Memory B cell (primary cell): ENCODE results near the gene SOX10.

Source experiments
- ATAC-seq: fragments of 150-1000 bp; cut with Tn5 transposase; 2 replicates; pipeline ENCODE4 v1.10.0; 2021; ENCODE audit warnings: low read depth, mild to moderate bottlenecking, moderate library complexity
- DNase-seq, 2 donors: peaks; one replicate each; pipeline ENCODE4 v3.0.0; 2022; ENCODE audit warnings: low spot score in 2 of 2
- H3K27ac Mint-ChIP-seq: one replicate; pipeline ENCODE4 v1.8.0; 2022; ENCODE audit warnings: mild to moderate bottlenecking, moderate library complexity, mixed read lengths
- H3K27me3 Mint-ChIP-seq: one replicate; pipeline ENCODE4 v1.8.0; 2022; ENCODE audit warnings: mixed read lengths
- H3K36me3 Mint-ChIP-seq: one replicate; pipeline ENCODE4 v1.8.0; 2022; ENCODE audit warnings: mild to moderate bottlenecking, mixed read lengths
- H3K4me1 Mint-ChIP-seq: one replicate; pipeline ENCODE4 v1.8.0; 2022; ENCODE audit warnings: mixed read lengths
- H3K4me3 Mint-ChIP-seq: one replicate; pipeline ENCODE4 v1.8.0; 2022; ENCODE audit warnings: mild to moderate bottlenecking, moderate library complexity, mixed read lengths
- H3K9me3 Mint-ChIP-seq: one replicate; pipeline ENCODE4 v1.8.0; 2022; ENCODE audit warnings: mixed read lengths

SOX10 gene

GRCh38 chr22:37927637-37927936 lies 56.8 kb downstream of the SOX10 start:
- no peaks in the 10 kb centered on the region for H3K9me3 Mint-ChIP-seq
- DNase-seq (no peak), ATAC-seq (no peak)
- H3K27ac Mint-ChIP-seq: no peak overlapping the region
- H3K4me1 Mint-ChIP-seq: peaks cover 8% of the 10 kb centered on the region
- peaks cover 11% of the 10 kb centered on the region for H3K36me3 Mint-ChIP-seq
- H3K4me3 Mint-ChIP-seq: no peak overlapping the region
- H3K27me3 Mint-ChIP-seq: no peaks in the 10 kb centered on the region

DNA sequence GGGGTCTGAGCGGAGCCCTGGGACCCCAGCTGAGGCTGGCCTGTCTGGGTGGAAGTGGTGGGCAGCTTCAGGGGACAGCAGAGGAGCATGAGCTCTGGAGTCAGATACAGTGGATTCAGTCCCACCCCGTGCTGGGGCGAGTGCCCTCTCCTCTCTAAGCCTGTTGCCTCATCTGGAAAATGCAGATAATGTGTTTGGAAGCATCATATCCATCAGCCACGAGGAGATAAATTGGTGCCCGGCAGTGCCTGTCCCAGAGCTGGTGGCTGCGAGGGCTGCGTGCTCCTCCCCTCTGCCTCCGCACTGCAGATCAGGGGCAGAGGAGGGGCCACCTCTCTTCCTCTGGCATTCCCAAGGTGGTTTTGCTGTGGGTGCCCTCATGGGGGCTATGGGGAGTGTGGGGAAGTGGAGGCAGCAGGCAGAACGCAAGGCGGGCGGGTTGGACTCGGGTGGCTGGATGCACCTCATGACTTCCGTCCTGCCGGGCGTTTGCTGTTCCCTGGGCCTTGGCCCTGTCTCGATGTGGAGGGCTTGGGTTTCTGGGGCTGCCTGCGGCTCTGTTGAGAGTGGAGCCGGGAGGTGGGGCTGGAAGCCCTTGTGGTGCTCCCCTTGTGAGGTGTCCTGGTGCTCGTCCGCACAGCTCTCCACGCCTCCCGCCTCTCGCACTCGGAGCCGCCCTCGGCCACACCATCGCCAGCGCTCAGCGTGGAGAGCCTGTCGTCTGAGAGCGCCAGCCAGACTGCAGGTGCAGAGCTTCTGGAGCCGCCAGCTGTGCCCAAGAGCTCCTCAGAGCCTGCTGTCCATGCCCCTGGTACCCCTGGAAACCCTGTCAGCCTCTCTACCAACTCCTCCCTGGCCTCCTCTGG lies 57.4 kb downstream of the SOX10 start:
- H3K4me1 Mint-ChIP-seq: peaks cover 8% of the 10 kb centered on the region
- H3K27me3 Mint-ChIP-seq: no peaks in the 10 kb centered on the region

DNA sequence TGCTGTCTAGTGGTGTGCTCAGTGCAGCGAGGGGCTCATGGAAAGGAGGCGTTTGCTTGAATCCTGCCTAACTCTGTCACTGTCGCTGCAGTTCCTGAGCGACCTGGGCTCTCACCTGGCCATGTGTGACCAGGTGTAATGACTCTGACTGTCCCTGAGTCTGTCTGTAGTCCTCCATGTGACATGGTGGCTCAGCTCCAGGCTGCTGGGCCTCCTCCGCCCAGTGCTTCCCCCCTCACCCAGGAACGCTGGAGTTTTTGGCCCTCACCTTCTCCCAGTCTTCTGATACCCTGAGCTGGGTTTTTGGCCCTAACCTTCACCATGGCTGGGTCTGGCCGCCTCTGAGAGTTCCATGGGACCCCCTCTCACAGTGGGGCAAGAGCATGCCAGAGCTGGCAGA lies 58.0 kb downstream of the SOX10 start:
- no peaks in the 10 kb centered on the region for H3K27me3 Mint-ChIP-seq
- H3K36me3 Mint-ChIP-seq: peaks cover 11% of the 10 kb centered on the region
- ATAC-seq (no peak), DNase-seq (no peak)
- H3K4me1 Mint-ChIP-seq: peaks cover 10% of the 10 kb centered on the region
- no peaks in the 10 kb centered on the region for H3K9me3 Mint-ChIP-seq
- no peak overlapping the region for H3K4me3 Mint-ChIP-seq
- H3K27ac Mint-ChIP-seq: no peak overlapping the region

More for the DNA sequence above, 57.4 kb downstream of the SOX10 start:
- DNase-seq: no peak
- no peak overlapping the region for H3K27ac Mint-ChIP-seq
- H3K4me3 Mint-ChIP-seq: no peak overlapping the region
- ATAC-seq: no peak
- peaks cover 11% of the 10 kb centered on the region for H3K36me3 Mint-ChIP-seq
- H3K9me3 Mint-ChIP-seq: no peaks in the 10 kb centered on the region

DNA sequence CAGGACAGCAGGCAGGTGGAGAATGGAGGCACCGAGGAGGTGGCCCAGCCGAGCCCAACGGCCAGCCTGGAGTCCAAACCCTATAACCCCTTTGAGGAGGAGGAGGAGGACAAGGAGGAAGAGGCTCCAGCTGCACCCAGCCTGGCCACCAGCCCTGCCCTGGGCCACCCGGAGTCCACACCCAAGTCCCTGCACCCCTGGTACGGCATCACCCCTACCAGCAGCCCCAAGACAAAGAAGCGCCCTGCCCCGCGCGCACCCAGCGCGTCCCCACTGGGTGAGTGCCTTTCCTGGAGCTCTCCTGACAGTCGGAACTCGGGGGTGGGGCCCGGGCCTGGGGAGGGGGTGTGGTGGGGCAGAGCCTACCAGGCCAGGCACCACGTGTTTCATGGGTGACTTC lies 58.6 kb downstream of the SOX10 start:
- Mint-ChIP-seq H3K27me3 (no peaks in the 10 kb centered on the region), H3K9me3 (no peaks in the 10 kb centered on the region), H3K4me3 (no peak overlapping the region), H3K27ac (no peak overlapping the region), H3K36me3 (peaks cover 11% of the 10 kb centered on the region), H3K4me1 (peaks cover 10% of the 10 kb centered on the region)
- no peak for ATAC-seq
- no peak for DNase-seq

- no peak overlapping the region for H3K4me3 Mint-ChIP-seq
- no peak overlapping the region for H3K27ac Mint-ChIP-seq
- ATAC-seq: no peak
- no peaks in the 10 kb centered on the region for H3K27me3 Mint-ChIP-seq
- no peak for DNase-seq
- peaks cover 11% of the 10 kb centered on the region for H3K36me3 Mint-ChIP-seq
- peaks cover 6% of the 10 kb centered on the region for H3K4me1 Mint-ChIP-seq
- H3K9me3 Mint-ChIP-seq: no peaks in the 10 kb centered on the region
Measured at GRCh38 chr22:37925330-37925729, 59.0 kb downstream of the SOX10 start.

GRCh38 chr22:37924386-37925065 lies 59.8 kb downstream of the SOX10 start:
- H3K36me3 Mint-ChIP-seq: peaks cover 16% of the 10 kb centered on the region
- no peak for DNase-seq
- no peaks in the 10 kb centered on the region for H3K27me3 Mint-ChIP-seq
- H3K27ac Mint-ChIP-seq: no peak overlapping the region
- H3K4me3 Mint-ChIP-seq: no peak overlapping the region
- peaks cover 10% of the 10 kb centered on the region for H3K4me1 Mint-ChIP-seq
- no peaks in the 10 kb centered on the region for H3K9me3 Mint-ChIP-seq
- no peak for ATAC-seq

GRCh38 chr22:37923927-37924326 lies 60.4 kb downstream of the SOX10 start:
- Mint-ChIP-seq H3K27ac (no peak overlapping the region), H3K4me1 (peaks cover 10% of the 10 kb centered on the region), H3K9me3 (no peaks in the 10 kb centered on the region), H3K27me3 (no peaks in the 10 kb centered on the region), H3K36me3 (peaks cover 12% of the 10 kb centered on the region), H3K4me3 (no peak overlapping the region)
- DNase-seq (no peak), ATAC-seq (no peak)
